H54 (cell line): Measurements from ENCODE around the gene RUNX2.
A peak's percentile ranks its signal among the peaks of the same experiment; 100 is the strongest.
"Not testable (repeated sequence)": the region's sequence is repeated elsewhere in the genome, so short reads cannot be mapped to it uniquely, and the experiment has no call there.

Experiments
- DNase-seq: peaks from one replicate; pipeline ENCODE4 v3.0.0; 2011; ENCODE audit warnings: low spot score, mixed read lengths; ENCODE audit not compliant: insufficient read length
- FAIRE-seq: peaks from 3 replicates; lab custom pipeline; 2011; peaks lifted over from hg19 to GRCh38; lab: Jason Lieb, UNC
- POLR2A ChIP-seq: IDR thresholded peaks from 2 replicates; pipeline ENCODE4 v1.6.1; 2011; ENCODE audit warnings: low read depth, mild to moderate bottlenecking, low read length

Gene RUNX2

GRCh38 chr6:45455408-45455807, 127.3 kb downstream of the RUNX2 start:
- TF ChIP-seq POLR2A, result no peak

GRCh38 chr6:45457141-45457540, 129.0 kb downstream of the RUNX2 start:
- no peak for DNase-seq
- no peak for FAIRE-seq
- TF ChIP-seq POLR2A, result no peak

More at GRCh38 chr6:45455408-45455807, 127.3 kb downstream of the RUNX2 start:
- FAIRE-seq, result no peak
- no peak for DNase-seq

GRCh38 chr6:45458672-45459071, 130.5 kb downstream of the RUNX2 start:
- FAIRE-seq, result no peak
- DNase-seq, result no peak
- no peak for TF ChIP-seq POLR2A

GRCh38 chr6:45460166-45460565, 132.0 kb downstream of the RUNX2 start:
- DNase-seq (no peak), FAIRE-seq (peak; percentile 27)
- no peak for TF ChIP-seq POLR2A

GRCh38 chr6:45461486-45461885, 133.4 kb downstream of the RUNX2 start:
- TF ChIP-seq POLR2A, result no peak
- DNase-seq (no peak), FAIRE-seq (peak; percentile 43)

GRCh38 chr6:45462190-45463134, 134.3 kb downstream of the RUNX2 start:
- no peak for FAIRE-seq
- no peak for TF ChIP-seq POLR2A
- no peak for DNase-seq

- no peak for FAIRE-seq
- no peak for DNase-seq
- no peak for TF ChIP-seq POLR2A
Observed at GRCh38 chr6:45464685-45465084, 136.6 kb downstream of the RUNX2 start.

- TF ChIP-seq POLR2A, result no peak
- DNase-seq (no peak), FAIRE-seq (no peak)
Observed at GRCh38 chr6:45466686-45467085, 138.6 kb downstream of the RUNX2 start.

- DNase-seq, FAIRE-seq: not testable (repeated sequence)
Observed at GRCh38 chr6:45467417-45467816, 139.3 kb downstream of the RUNX2 start.

GRCh38 chr6:45467853-45468252, 139.7 kb downstream of the RUNX2 start:
- DNase-seq (no peak), FAIRE-seq (no peak)
- no peak for TF ChIP-seq POLR2A

GRCh38 chr6:45469663-45470062, 141.5 kb downstream of the RUNX2 start:
- DNase-seq (no peak), FAIRE-seq (no peak)
- no peak for TF ChIP-seq POLR2A

GRCh38 chr6:45470131-45470738, 142.1 kb downstream of the RUNX2 start:
- TF ChIP-seq POLR2A, result no peak
- DNase-seq (no peak), FAIRE-seq (no peak)

- FAIRE-seq, result peak; percentile 45
- TF ChIP-seq POLR2A, result no peak
- no peak for DNase-seq
Observed at GRCh38 chr6:45472382-45472781, 144.3 kb downstream of the RUNX2 start.
